ENCODE results near the gene CHRND.

The CHRND gene

GRCh38 chr2:232492236-232492848 lies 33.6 kb upstream of the CHRND start:
- no peak overlapping the region for H3K4me3 ChIP-seq (ENCODE audit: low read depth, low read length)
- no peak for DNase-seq (ENCODE audit: low read depth)
- TF ChIP-seq CTCF (IDR thresholded peaks at IDR 0.05; ENCODE audit: low read depth, low read length) (no peak), POLR2A (IDR thresholded peaks at IDR 0.05; ENCODE audit: extremely low read depth, insufficient read length) (no peak), MYC (IDR thresholded peaks at IDR 0.05; ENCODE audit: low read depth, low read length) (no peak), MAX (IDR thresholded peaks at IDR 0.05; ENCODE audit: low read depth, low read length) (no peak)

- no peak for DNase-seq (ENCODE audit: low read depth)
- no peak overlapping the region for H3K4me3 ChIP-seq (ENCODE audit: low read depth, low read length)
- TF ChIP-seq MAX (IDR thresholded peaks at IDR 0.05; ENCODE audit: low read depth, low read length) (no peak), CTCF (IDR thresholded peaks at IDR 0.05; ENCODE audit: low read depth, low read length) (no peak), POLR2A (IDR thresholded peaks at IDR 0.05; ENCODE audit: extremely low read depth, insufficient read length) (no peak), MYC (IDR thresholded peaks at IDR 0.05; ENCODE audit: low read depth, low read length) (no peak)
Observed at GRCh38 chr2:232492963-232493700, 32.8 kb upstream of the CHRND start.

- TF ChIP-seq POLR2A (IDR thresholded peaks at IDR 0.05; ENCODE audit: extremely low read depth, insufficient read length) (no peak), MYC (IDR thresholded peaks at IDR 0.05; ENCODE audit: low read depth, low read length) (no peak), MAX (IDR thresholded peaks at IDR 0.05; ENCODE audit: low read depth, low read length) (no peak), CTCF (IDR thresholded peaks at IDR 0.05; ENCODE audit: low read depth, low read length) (no peak)
- DNase-seq (ENCODE audit: low read depth): no peak
- no peak overlapping the region for H3K4me3 ChIP-seq (ENCODE audit: low read depth, low read length)
Observed at GRCh38 chr2:232493701-232494474, 32.1 kb upstream of the CHRND start.

- no peak for DNase-seq (ENCODE audit: low read depth)
- TF ChIP-seq POLR2A (IDR thresholded peaks at IDR 0.05; ENCODE audit: extremely low read depth, insufficient read length) (no peak), MAX (IDR thresholded peaks at IDR 0.05; ENCODE audit: low read depth, low read length) (no peak), CTCF (IDR thresholded peaks at IDR 0.05; ENCODE audit: low read depth, low read length) (no peak), MYC (IDR thresholded peaks at IDR 0.05; ENCODE audit: low read depth, low read length) (no peak)
- no peak overlapping the region for H3K4me3 ChIP-seq (ENCODE audit: low read depth, low read length)
Observed at GRCh38 chr2:232494542-232494941, 31.4 kb upstream of the CHRND start.

GRCh38 chr2:232495292-232495691 lies 30.7 kb upstream of the CHRND start:
- H3K4me3 ChIP-seq (ENCODE audit: low read depth, low read length): no peak overlapping the region
- no peak for TF ChIP-seq MAX (IDR thresholded peaks at IDR 0.05; ENCODE audit: low read depth, low read length)
- no peak for TF ChIP-seq POLR2A (IDR thresholded peaks at IDR 0.05; ENCODE audit: extremely low read depth, insufficient read length)
- TF ChIP-seq CTCF (IDR thresholded peaks at IDR 0.05; ENCODE audit: low read depth, low read length): no peak
- no peak for TF ChIP-seq MYC (IDR thresholded peaks at IDR 0.05; ENCODE audit: low read depth, low read length)
- DNase-seq (ENCODE audit: low read depth): no peak

All from NB4 (cell line).